Testis (tissue), 2 donors: ENCODE results near the gene KIF5C.

Source experiments
- CTCF ChIP-seq, 3 experiments: fragments of 450-650 bp in 2 of 3; fragments of 200-600 bp in 1 of 3; sonication (generic) in 1 of 3; IDR thresholded peaks; one replicate each; pipeline ENCODE4 v1.5.1; 2016 to 2019; ENCODE audit warnings: antibody characterized with exemption in 3 of 3, mild to moderate bottlenecking in 2 of 3, moderate library complexity in 1 of 3
- POLR2A ChIP-seq: fragments of 450-650 bp; IDR thresholded peaks from one replicate; pipeline ENCODE4 v1.6.1; 2017; ENCODE audit warnings: antibody characterized with exemption, mild to moderate bottlenecking, moderate library complexity

DNA sequence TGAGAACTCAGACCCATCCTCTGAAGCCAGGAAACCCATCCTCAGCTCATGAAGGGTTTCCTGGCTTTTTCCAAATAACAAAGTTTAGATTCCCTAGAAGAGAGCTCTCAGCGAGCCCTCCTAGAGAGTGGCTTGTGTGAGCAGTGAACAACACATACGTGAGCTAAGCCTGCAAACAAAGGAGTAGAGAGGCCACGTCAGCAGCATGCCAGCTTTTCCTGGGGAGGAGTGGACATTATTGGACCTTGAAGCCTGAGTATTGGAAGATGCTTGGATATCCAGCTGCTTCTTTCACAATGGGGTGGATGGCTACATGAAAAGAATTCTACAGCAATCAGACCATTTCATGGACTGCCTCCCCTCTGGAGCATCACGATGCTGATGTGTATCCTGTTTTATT is 21.1 kb downstream of the KIF5C start:
- TF ChIP-seq CTCF (IDR thresholded peaks at IDR 0.05) (no peak), POLR2A (no peak)
